Smooth muscle cell (in vitro differentiated cells): Measurements from ENCODE around the gene SGMS1. TPM values are rescaled to one million over a fixed set of nuclear protein-coding genes. Genes with fewer than 3 reads are reported as not detected.

ENCODE experiments used
- DNase-seq: peaks from one replicate; lab custom pipeline; 2025; ENCODE audit not compliant: unreplicated experiment; lab: John Stamatoyannopoulos, UW
- H2AFZ ChIP-seq: fragments of 200-600 bp; sonication (generic); 2 replicates; pipeline ENCODE4 v1.6.0; 2016; ENCODE audit warnings: antibody characterized with exemption, low read depth, mild to moderate bottlenecking
- H3F3A ChIP-seq: fragments of 200-600 bp; sonication (generic); 2 replicates; pipeline ENCODE4 v1.6.0; 2017; ENCODE audit warnings: antibody characterized with exemption, low read depth
- H3K27ac ChIP-seq: fragments of 200-600 bp; sonication (generic); 2 replicates; pipeline ENCODE4 v1.5.1; 2016; ENCODE audit warnings: low read depth, mild to moderate bottlenecking
- H3K27me3 ChIP-seq: fragments of 200-600 bp; sonication (generic); 2 replicates; pipeline ENCODE4 v1.6.1; 2016; ENCODE audit warnings: low read depth, mild to moderate bottlenecking
- H3K36me3 ChIP-seq: fragments of 200-600 bp; sonication (generic); 2 replicates; pipeline ENCODE4 v1.5.1; 2016; ENCODE audit warnings: low read depth
- H3K4me1 ChIP-seq: fragments of 200-600 bp; sonication (generic); 2 replicates; pipeline ENCODE4 v1.5.1; 2016; ENCODE audit warnings: low read depth
- H3K4me2 ChIP-seq: fragments of 200-600 bp; sonication (generic); 2 replicates; pipeline ENCODE4 v1.6.0; 2016; ENCODE audit warnings: mild to moderate bottlenecking
- H3K4me3 ChIP-seq: fragments of 200-600 bp; sonication (generic); 2 replicates; pipeline ENCODE4 v1.5.1; 2016; ENCODE audit warnings: mild to moderate bottlenecking
- H3K79me2 ChIP-seq: fragments of 200-600 bp; sonication (generic); 2 replicates; pipeline ENCODE4 v1.6.0; 2016; ENCODE audit warnings: low read depth, mild to moderate bottlenecking
- H3K9ac ChIP-seq: fragments of 200-600 bp; sonication (generic); 2 replicates; pipeline ENCODE4 v1.6.0; 2016; ENCODE audit warnings: low read depth
- H3K9me3 ChIP-seq: fragments of 200-600 bp; sonication (generic); replicated peaks from 2 replicates; pipeline ENCODE4 v1.5.1; 2016; ENCODE audit warnings: low read depth
- H4K20me1 ChIP-seq: fragments of 200-600 bp; sonication (generic); 2 replicates; pipeline ENCODE4 v1.6.0; 2016; ENCODE audit warnings: low read depth
- WGBS: methylation state at CpG from one replicate; pipeline ENCODE4 v1.1.7; 2016; ENCODE audit warnings: low lambda C conversion rate; 5-methylcytosine and 5-hydroxymethylcytosine counted together
- polyA plus RNA-seq: library from polyadenylated mRNA; unstranded; fragments of >200 nt; fragmentation: Nextera tagmentation; extraction: Ambion mirVana; gene quantifications from 2 replicates; pipeline ENCODE4 v1.2.1, GENCODE V29; 2016
- total RNA-seq: library from RNA; depleted of rRNA; stranded (reverse); fragments of >200 nt; gene quantifications from 2 replicates; pipeline ENCODE4 v1.2.3, GENCODE V29; 2014
- TF ChIP-seq, protein P1 (sequence below): fragments of 200-600 bp; sonication (generic); IDR thresholded peaks from 2 replicates; pipeline ENCODE4 v1.5.1; 2017; ENCODE audit warnings: borderline replicate concordance, mild to moderate bottlenecking, antibody characterized with exemption; ENCODE audit not compliant: insufficient read depth, poor library complexity, severe bottlenecking

Gene SGMS1
- total and polyA plus RNA-seq, 2 experiments from 2014 or later: 4.0 to 14.3 TPM

DNA sequence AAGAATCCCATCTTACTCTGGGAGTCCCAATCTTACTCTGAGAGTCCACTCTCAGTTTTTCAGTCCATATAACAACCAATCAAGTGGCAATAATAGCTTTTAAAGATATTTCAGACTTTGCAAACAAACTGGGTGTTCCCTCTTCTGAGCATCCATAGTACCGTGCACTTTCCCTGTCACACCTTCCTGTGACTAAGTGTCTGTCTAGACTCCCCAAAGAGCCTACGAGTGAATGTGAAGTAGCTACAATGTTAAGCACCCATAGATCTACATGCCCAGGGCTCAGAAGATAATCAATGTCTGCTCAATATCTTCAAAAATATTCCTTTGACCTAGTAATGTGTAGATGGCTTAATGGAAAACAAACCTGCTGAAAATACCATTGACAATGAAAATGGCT is 276.8 kb downstream of the SGMS1 start:
- 85% methylated on average over 2 of the region's 2 CpGs for WGBS
- Histone ChIP-seq H3K79me2 (no peaks in the 10 kb centered on the region), H3K4me3 (no peak overlapping the region), H2AFZ (no peak overlapping the region), H3F3A (no peaks in the 10 kb centered on the region), H3K4me1 (no peaks in the 10 kb centered on the region), H4K20me1 (no peaks in the 10 kb centered on the region), H3K36me3 (no peaks in the 10 kb centered on the region), H3K9me3 (no peaks in the 10 kb centered on the region), H3K27me3 (no peaks in the 10 kb centered on the region), H3K4me2 (no peak overlapping the region), H3K9ac (no peak overlapping the region), H3K27ac (no peak overlapping the region)
- TF ChIP-seq, protein P1, sequence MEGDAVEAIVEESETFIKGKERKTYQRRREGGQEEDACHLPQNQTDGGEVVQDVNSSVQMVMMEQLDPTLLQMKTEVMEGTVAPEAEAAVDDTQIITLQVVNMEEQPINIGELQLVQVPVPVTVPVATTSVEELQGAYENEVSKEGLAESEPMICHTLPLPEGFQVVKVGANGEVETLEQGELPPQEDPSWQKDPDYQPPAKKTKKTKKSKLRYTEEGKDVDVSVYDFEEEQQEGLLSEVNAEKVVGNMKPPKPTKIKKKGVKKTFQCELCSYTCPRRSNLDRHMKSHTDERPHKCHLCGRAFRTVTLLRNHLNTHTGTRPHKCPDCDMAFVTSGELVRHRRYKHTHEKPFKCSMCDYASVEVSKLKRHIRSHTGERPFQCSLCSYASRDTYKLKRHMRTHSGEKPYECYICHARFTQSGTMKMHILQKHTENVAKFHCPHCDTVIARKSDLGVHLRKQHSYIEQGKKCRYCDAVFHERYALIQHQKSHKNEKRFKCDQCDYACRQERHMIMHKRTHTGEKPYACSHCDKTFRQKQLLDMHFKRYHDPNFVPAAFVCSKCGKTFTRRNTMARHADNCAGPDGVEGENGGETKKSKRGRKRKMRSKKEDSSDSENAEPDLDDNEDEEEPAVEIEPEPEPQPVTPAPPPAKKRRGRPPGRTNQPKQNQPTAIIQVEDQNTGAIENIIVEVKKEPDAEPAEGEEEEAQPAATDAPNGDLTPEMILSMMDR: no peak
- no peak for DNase-seq

DNA sequence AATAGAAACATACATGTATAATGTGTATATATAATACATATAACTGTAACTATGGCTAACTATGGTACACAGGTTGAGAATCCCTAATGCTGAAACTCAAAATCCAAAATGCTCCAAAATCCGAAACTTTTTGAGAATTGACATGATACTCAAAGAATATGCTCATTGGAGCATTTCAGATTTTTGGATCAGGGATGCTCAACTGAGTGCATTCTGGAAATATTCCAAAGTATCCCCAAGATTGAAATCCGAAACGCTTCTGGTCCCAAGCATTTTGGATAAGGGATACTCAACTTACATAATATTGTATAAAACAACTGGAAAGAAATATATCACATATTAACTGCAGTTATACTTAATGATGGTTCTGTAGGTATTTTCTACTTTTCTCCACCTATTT is 278.2 kb downstream of the SGMS1 start:
- no peak overlapping the region for H3K4me2 ChIP-seq
- H3K9me3 ChIP-seq: no peaks in the 10 kb centered on the region
- no peaks in the 10 kb centered on the region for H3K36me3 ChIP-seq
- no peaks in the 10 kb centered on the region for H3K27me3 ChIP-seq
- H2AFZ ChIP-seq: no peak overlapping the region
- H3K4me3 ChIP-seq: no peak overlapping the region
- H3K79me2 ChIP-seq: no peaks in the 10 kb centered on the region
- DNase-seq: no peak
- no peaks in the 10 kb centered on the region for H3K4me1 ChIP-seq
- no peak overlapping the region for H3K9ac ChIP-seq
- TF ChIP-seq, protein P1: no peak
- WGBS: 64% methylated on average over 3 of the region's 3 CpGs
- no peaks in the 10 kb centered on the region for H3F3A ChIP-seq
- no peak overlapping the region for H3K27ac ChIP-seq
- H4K20me1 ChIP-seq: no peaks in the 10 kb centered on the region

DNA sequence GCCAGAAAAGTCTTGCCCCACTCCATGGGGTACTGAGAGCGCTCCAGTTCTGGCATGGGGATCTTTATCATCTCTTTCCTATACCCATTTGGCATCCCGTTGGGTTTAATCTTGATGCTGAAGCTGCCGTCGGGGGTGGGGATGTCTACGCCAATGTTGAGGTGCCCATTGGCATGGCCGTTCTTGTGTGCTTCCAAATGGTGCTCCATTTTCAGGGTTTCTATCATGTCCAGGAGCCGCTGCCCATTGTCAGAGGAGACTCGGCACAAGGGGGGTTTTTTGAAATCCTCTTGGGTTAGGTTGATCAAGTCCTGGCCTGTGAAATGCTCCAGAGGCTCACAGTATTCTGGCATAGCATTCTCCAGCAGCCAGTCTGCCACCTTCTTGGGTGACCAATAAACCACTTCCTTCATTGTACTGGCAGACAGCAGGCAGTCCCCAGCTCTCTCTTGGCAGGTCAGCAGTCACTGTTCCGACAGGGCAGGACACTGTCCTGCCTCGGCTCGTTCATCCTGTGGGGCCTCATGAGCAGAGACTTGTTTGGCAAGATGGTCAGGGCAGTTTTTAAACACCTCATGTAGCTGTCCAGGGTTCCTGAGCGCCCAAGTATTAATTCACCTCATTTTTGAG is 279.9 kb downstream of the SGMS1 start:
- Histone ChIP-seq H3K4me1 (no peaks in the 10 kb centered on the region), H3K27ac (no peak overlapping the region), H3K79me2 (no peaks in the 10 kb centered on the region), H3K9me3 (no peaks in the 10 kb centered on the region), H4K20me1 (no peaks in the 10 kb centered on the region), H3K27me3 (no peaks in the 10 kb centered on the region), H3K36me3 (no peaks in the 10 kb centered on the region), H3K4me2 (no peak overlapping the region), H3K9ac (no peak overlapping the region), H3F3A (no peaks in the 10 kb centered on the region), H2AFZ (no peak overlapping the region), H3K4me3 (no peak overlapping the region)
- TF ChIP-seq, protein P1: no peak
- 95% methylated on average over 12 of the region's 12 CpGs for WGBS
- no peak for DNase-seq

DNA sequence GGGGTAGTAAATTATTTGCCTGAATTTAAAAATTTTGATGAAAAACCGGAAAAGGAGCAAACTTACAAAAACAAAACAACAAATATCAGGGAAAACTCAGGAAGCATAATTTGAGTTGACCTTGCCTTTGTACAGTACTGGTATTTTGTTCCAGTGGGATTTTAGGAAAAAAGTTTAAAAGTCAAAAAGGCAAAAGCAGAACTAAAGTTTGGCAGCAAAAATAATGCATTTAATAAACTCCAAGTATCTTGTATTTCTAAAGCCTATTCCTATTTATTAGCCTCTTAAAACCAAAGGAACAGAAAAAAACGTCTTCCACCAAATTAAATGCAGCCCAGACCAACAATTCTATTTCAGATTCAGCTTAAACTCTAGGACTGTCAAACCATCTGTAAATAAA is 281.8 kb downstream of the SGMS1 start:
- Histone ChIP-seq H3K36me3 (no peaks in the 10 kb centered on the region), H3K9ac (no peak overlapping the region), H3K27ac (no peak overlapping the region), H3K4me1 (no peaks in the 10 kb centered on the region), H4K20me1 (no peaks in the 10 kb centered on the region), H3K79me2 (no peaks in the 10 kb centered on the region), H3K27me3 (no peaks in the 10 kb centered on the region), H3K4me2 (no peak overlapping the region), H3K4me3 (no peak overlapping the region), H3F3A (no peaks in the 10 kb centered on the region), H3K9me3 (no peaks in the 10 kb centered on the region), H2AFZ (no peak overlapping the region)
- 84% methylated on average over 2 of the region's 2 CpGs for WGBS
- TF ChIP-seq, protein P1: no peak
- no peak for DNase-seq
